ENCODE results near the gene LAG3.
A peak's percentile ranks its signal among the peaks of the same experiment; 100 is the strongest.

The LAG3 gene

GRCh38 chr12:6772726-6773589, 638 bp downstream of the LAG3 start:
- no peak for DNase-seq

- DNase-seq, result peak; percentile 44
These were observed 1.5 kb downstream of the LAG3 start for GRCh38 chr12:6773590-6774351.

DNA sequence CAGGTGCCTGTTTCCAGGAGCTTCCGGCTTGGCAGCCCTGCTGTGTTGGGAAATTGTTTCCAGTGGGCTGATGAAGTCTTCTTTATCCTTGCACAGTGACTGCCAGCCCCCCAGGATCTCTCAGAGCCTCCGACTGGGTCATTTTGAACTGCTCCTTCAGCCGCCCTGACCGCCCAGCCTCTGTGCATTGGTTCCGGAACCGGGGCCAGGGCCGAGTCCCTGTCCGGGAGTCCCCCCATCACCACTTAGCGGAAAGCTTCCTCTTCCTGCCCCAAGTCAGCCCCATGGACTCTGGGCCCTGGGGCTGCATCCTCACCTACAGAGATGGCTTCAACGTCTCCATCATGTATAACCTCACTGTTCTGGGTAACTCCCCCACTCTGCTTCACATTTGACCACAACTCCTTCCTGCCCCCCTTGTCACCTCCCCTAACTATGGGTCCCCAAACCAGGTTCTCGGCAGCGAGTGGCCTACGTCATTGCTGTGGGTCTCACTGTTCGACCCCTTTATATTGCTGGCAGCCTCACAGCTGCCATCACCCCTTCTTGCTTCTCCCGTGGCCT, 2.3 kb downstream of the LAG3 start:
- DNase-seq, result no peak

GRCh38 chr12:6775185-6776174, 3.2 kb downstream of the LAG3 start:
- DNase-seq, result no peak

- DNase-seq, result no peak
These were observed 5.1 kb downstream of the LAG3 start for GRCh38 chr12:6777386-6777785.

DNA sequence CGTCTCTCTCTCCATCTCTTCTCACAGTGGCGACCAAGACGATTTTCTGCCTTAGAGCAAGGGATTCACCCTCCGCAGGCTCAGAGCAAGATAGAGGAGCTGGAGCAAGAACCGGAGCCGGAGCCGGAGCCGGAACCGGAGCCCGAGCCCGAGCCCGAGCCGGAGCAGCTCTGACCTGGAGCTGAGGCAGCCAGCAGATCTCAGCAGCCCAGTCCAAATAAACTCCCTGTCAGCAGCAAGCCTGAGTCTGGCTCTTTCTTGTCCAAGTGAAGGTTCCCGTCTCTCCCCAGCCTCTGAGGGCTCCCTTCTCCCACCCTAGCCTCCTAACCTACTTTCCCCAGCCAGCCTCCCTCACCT, 5.9 kb downstream of the LAG3 start:
- DNase-seq, result no peak

DNA sequence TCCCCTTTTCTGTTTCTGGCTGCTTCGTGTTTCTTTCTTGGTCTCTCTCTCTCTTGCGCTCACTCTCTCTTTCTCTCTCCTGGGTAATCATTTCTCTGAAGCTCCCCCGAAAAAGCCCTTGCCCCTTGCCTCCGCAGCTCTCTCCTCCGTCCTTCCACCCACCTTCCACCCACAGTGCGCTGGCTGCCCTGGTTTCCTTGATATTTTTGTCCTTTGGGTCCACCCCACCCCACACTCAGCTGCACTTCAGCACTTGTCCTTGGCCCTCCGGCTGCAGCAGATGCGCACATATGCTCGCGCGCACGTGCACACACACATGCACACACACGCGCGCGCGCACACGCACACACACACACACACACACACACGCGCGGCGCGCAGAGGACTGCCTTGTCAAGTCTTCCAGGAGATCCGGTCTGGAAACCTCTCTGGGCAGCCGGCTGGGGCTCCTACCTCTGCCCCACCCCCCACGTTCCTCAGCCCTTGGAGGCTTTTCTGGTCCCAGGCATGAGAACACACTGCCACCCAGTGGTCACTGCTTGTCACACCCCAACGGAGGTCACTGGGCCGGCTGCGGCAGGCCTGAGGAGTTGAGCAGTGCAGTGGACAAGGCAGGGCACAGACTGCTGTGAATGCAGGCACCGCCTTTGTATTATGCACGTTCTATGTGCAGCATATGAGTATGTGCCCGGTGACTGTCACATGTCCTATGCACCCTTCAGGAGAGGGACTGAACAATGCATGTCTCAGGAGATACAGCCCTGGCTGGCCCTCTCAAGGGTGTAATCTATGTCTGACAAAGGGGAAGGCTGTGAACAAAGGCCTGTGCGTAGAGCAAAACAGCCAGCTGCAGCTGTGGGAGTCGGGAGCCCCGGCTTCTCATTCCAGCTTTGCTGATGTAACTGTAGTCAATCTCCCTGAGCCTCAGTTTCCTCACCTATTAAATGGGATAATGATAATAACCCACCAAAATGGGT, 6.5 kb downstream of the LAG3 start:
- peak; percentile 86 for DNase-seq

GRCh38 chr12:6779708-6780432, 7.5 kb downstream of the LAG3 start:
- DNase-seq, result no peak

DNA sequence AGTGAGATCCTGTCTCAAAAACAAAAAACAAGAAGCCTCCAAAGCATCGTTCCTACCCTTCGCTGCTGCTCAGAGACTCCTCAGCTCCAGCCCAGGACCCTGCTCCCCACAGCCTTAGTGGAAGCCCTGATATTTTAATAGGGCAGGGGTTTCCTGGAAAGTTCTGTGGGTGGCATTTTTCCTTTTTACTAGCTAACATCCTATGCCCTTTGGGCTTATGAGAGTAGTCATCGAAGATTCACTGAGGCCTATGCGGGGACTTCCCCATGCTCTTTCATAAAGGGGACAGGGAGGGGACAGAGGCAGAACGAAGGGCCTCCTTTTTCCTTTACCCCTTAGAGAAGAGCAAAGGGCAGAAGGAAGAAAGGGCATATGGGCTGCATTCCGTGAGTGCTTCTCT, 8.3 kb downstream of the LAG3 start:
- DNase-seq, result no peak

DNA sequence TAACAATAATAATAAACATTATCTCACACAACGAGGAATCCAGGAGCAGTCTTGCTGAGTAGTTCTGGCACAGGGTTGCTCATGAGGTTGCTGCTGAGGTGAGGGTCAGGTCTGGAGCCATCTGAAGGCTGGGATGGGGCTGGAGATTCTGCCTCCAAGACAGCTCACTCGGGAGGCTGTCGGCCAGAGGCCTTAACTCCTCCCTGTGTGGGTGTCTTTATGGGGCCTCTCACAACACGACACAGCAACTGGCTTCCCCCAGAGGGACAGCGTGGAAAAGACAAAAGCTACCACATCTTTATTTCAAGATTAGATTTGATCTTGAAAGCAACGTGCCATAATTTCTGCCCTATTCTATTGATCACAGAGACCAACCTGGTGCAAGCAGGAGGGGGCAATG, 9.8 kb downstream of the LAG3 start:
- no peak for DNase-seq

GRCh38 chr12:6782850-6783566, 10.7 kb downstream of the LAG3 start:
- no peak for DNase-seq

DNA sequence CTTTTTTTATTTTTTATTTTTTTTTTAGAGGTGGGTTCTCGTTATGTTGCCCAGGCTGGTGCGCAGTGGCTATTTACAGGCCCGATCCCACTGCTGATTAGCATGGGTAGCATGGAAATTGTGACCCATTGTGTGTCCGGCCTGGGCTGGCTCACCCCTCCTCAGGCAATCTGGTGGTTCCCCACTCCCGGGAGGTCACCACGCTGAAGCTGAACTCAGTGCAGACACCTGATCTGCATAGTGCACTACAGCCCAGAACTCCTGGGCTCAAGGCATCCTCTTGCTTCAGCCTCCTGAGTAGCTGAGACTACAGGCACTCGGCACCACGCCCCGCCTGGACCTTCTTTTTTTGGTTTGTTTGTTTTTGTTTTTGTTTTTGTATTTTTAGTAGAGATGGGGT, 11.5 kb downstream of the LAG3 start:
- DNase-seq, result no peak

DNA sequence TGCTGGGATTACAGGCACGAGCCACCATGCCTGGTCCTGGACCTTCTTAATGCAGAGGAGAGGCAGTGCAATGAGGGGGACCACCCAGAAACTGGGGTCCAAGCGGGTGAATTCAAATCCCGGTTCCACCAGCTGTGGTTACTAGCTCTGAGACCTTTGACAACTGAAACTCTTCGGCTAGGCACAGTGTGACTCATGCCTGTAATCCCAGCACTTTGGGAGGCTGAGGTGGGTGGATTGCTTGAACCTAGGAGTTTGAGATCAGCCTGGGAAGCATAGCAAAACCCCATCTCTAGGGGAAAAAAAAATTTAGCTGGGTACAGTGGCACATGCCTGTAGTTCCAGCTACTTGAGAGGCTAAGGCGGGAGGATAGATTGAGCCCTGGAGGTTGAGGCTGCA, 12.0 kb downstream of the LAG3 start:
- DNase-seq, result no peak

DNA sequence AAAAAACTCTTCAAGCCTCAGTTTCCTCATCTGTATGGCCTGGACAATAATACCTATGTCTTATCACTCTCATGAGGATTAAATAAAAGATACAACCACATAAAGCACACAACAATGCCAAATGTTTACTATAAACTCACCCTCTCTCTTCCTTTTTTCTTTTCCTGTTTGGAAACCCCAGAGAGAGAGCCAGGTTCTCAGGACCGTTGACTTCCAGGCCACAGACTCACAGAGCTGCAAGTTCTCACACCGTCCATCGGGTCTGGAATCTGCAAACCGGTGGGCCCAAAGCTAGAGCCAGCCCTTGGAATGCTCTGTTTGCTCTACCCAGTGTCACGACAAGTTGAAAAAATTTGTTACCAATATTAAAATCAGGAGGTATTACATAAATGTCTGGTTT, 12.4 kb downstream of the LAG3 start:
- no peak for DNase-seq

GRCh38 chr12:6786416-6787094, 14.2 kb downstream of the LAG3 start:
- no peak for DNase-seq

DNA sequence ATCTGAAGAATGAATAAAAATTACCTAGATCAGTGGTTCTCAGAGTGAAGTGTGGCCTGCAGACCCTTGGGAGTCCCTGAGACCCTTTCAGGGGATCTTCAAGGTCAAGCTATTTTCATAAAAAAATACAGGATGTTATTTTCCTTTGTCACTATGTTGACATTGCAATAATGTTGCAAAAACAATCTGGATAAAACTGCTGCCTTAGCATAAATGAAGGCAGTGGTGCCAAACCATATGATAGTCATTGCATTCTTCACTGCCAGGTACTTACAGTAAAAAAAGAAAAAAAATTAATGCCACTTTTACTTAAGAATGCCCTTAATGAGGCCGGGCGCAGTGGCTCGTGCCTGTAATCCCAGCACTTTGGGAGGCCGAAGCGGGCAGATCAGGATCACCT, 15.0 kb downstream of the LAG3 start:
- DNase-seq, result no peak

GRCh38 chr12:6788972-6789924, 16.9 kb downstream of the LAG3 start, which contains the start of gene CD4:
Gene CD4, plus strand, starts transcription at chr12:6789528. Its CDS starts 10,611 bp downstream, at chr12:6800139.
- peak; percentile 74 for DNase-seq

- DNase-seq, result peak; percentile 52
These were observed 18.3 kb downstream of the LAG3 start for GRCh38 chr12:6790496-6791150.
